ENCODE results near the gene MYL6B.
"Not testable (repeated sequence)": the region's sequence is repeated elsewhere in the genome, so short reads cannot be mapped to it uniquely, and the experiment has no call there.

Gene MYL6B

DNA sequence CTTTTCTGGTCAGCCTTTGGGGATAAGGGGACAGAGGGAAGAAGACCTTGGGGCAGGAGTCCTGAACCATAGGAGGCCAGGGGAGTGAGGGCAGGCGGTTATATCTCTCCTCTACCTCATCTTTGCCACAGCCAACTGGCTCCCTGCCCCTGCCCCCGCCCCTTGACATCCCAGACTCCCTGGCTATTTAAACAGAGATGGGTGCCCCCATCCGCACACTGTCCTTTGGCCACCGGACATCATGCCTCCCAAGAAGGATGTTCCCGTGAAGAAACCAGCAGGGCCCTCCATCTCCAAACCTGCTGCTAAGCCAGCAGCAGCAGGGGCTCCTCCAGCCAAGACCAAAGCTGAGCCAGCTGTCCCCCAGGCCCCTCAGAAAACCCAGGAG is 1.3 kb downstream of the MYL6B start:
- no peak for DNase-seq (ENCODE audit: low read depth)

DNA sequence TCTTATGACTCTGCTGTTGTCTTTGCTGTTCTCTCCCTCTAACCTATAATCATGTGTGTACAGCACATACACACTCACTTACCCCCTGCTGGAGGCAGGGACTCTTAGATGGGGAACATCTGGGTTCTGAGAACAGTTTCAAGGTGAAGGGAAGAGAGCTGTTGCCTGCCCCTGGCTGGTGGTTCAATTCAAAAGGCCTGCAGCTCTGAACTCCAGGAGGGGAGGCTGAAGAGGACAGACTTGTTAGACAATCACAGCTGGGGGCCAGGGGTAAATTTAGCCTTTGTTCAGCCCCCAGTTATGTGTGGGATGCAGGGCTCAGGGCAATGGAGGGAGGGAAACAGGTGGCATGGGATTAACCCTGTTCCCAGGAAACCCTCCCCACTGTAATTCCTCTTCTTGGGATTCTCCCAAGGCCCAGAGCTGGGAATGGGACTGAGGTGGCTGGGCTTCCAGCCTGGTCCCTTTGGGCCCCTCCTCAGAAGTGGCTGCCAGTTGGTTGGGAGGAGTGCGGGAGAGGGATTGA is 1.9 kb downstream of the MYL6B start:
- TF ChIP-seq, protein P1, sequence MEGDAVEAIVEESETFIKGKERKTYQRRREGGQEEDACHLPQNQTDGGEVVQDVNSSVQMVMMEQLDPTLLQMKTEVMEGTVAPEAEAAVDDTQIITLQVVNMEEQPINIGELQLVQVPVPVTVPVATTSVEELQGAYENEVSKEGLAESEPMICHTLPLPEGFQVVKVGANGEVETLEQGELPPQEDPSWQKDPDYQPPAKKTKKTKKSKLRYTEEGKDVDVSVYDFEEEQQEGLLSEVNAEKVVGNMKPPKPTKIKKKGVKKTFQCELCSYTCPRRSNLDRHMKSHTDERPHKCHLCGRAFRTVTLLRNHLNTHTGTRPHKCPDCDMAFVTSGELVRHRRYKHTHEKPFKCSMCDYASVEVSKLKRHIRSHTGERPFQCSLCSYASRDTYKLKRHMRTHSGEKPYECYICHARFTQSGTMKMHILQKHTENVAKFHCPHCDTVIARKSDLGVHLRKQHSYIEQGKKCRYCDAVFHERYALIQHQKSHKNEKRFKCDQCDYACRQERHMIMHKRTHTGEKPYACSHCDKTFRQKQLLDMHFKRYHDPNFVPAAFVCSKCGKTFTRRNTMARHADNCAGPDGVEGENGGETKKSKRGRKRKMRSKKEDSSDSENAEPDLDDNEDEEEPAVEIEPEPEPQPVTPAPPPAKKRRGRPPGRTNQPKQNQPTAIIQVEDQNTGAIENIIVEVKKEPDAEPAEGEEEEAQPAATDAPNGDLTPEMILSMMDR (IDR thresholded peaks at IDR 0.05; ENCODE audit: insufficient read depth, low read depth, low read length, missing control alignments) = no peak
- no peak for DNase-seq (ENCODE audit: low read depth)
- no peak overlapping the region for H3K4me3 ChIP-seq (ENCODE audit: low read depth, low read length)

More for the DNA sequence above, 1.3 kb downstream of the MYL6B start:
- H3K4me3 ChIP-seq (ENCODE audit: low read depth, low read length) = no peak overlapping the region
- TF ChIP-seq, protein P1 (IDR thresholded peaks at IDR 0.05; ENCODE audit: insufficient read depth, low read depth, low read length, missing control alignments) = no peak

DNA sequence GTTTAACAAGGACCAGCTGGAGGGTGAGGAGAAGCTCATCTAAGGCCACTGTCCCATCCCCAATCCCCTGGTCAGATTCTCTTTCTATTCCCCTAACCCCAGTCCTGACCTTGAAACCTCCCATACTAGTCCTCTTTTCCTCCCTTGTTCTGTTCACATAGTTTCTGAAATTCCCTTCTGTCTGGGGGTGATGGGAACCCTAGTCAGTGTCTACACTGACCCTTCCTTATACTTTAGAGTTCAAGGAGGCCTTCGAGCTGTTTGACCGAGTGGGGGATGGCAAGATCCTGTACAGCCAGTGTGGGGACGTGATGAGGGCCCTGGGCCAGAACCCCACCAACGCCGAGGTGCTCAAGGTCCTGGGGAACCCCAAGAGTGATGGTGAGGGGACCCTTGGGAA is 2.4 kb downstream of the MYL6B start:
- TF ChIP-seq, protein P1 (IDR thresholded peaks at IDR 0.05; ENCODE audit: insufficient read depth, low read depth, low read length, missing control alignments) = no peak
- H3K4me3 ChIP-seq (ENCODE audit: low read depth, low read length) = no peak overlapping the region
- no peak for DNase-seq (ENCODE audit: low read depth)

DNA sequence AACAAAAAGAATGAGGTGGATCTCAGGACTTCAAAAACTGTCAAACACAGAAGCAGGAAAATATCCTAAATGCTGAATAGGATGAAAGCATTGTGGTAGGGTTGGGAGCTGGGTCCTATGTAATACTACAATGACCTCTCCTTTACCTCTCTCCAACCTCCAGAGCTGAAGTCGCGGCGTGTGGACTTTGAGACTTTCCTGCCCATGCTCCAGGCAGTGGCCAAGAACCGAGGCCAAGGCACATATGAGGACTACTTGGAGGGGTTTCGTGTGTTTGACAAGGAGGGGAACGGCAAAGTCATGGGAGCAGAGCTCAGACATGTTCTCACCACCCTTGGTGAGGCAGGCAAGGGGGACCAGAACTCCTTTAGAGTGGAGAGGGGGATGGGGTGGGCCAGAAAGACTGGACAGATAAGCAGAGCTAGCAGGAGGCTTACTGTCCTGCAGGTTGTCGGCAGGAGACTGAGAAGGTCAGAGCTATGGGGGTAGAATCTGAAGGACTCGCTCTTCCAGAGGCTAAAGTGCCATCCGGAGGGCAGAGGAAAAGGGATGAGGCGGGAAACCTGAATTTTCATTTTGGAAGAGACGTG is 3.0 kb downstream of the MYL6B start:
- no peak overlapping the region for H3K4me3 ChIP-seq (ENCODE audit: low read depth, low read length)
- TF ChIP-seq, protein P1 (IDR thresholded peaks at IDR 0.05; ENCODE audit: insufficient read depth, low read depth, low read length, missing control alignments) = no peak
- DNase-seq (ENCODE audit: low read depth) = no peak

DNA sequence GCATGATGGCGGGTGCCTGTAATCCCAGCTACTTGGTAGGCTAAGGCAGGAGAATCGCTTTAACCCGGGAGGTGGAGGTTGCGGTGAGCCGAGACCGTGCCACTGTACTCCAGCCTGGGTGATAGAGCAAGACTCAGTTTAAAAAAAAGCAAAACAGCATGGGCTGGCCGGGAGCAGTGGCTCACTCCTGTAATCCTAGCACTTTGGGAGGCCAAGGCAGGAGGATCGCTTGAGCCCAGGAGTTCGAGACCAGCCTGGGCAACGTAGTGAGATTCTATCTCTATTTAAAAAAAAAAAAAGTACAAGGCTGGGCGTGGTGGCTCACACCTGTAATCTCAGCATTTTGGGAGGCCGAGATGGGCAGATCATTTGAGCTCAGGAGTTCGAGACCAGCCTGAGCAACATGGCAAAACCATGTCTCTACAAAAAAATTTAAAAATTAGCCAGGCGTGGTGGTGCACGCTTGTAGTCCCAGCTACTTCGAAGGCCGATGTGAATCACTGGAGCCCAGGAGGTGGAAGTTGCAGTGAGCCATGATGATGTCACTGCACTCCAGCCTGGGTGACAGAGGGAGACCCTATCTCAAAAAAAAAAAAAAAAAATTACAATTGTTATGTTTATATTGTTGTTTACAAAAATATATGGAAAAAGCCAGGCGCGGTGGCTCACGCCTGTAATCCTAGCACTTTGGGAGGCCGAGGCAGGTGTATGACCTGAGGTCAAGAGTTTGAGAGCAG is 4.2 kb downstream of the MYL6B start:
- DNase-seq (ENCODE audit: low read depth) = not testable (repeated sequence)
- peak overlapping the region; percentile 80 for H3K4me3 ChIP-seq (ENCODE audit: low read depth, low read length)

DNA sequence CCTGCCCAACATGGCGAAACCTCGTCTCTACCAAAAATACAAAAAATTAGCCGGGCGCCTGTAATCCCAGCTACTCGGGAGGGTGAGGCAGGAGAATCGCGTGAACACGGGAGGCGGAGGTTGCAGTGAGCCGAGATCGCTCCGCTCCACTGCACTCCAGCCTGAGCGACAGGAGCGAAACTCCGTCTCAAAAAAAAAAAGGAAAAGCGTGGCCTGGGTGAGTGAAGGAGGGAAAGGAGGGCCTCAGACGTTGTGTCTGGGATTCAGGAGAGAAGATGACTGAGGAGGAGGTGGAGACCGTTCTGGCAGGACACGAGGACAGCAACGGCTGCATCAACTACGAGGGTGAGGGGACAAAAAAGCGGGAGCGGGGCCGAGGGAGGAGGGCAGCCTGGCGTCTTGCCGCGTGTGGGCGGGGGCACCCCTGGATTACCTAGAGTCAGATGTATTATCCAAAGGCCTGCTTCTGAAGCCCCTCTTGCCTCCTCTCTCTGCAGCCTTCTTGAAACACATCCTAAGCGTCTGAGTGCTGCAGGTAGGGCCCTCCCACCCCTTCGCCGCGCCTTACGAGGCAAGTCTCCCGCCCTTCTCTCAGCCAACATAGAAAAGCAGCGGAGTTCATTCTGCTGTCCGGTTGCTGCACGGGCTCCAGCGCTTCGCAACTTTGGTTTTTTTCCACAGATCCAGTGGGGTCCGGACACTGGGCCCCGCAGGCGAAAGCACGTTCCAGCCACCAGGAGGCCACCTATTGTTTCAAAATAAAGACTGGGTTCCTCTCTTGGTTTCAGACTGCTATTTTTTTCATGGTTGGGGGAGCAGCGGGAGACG is 5.0 kb downstream of the MYL6B start:
- TF ChIP-seq, protein P1 (IDR thresholded peaks at IDR 0.05; ENCODE audit: insufficient read depth, low read depth, low read length, missing control alignments) = peak; percentile 62
- DNase-seq (ENCODE audit: low read depth) = peak; percentile 86
- H3K4me3 ChIP-seq (ENCODE audit: low read depth, low read length) = peak overlapping the region; percentile 80

Data from GM12865 (cell line).